HG02973 (cell line): ENCODE results near the gene B3GLCT.

Experiments used
- ATAC-seq: cut with Tn5 transposase; IDR thresholded peaks from one replicate; pipeline ENCODE4 v1.9.1; 2021; ENCODE audit warnings: moderate library complexity; ENCODE audit not compliant: unreplicated experiment

The B3GLCT gene

GRCh38 chr13:31267126-31267784 lies 67.5 kb downstream of the B3GLCT start:
- no peak for ATAC-seq

DNA sequence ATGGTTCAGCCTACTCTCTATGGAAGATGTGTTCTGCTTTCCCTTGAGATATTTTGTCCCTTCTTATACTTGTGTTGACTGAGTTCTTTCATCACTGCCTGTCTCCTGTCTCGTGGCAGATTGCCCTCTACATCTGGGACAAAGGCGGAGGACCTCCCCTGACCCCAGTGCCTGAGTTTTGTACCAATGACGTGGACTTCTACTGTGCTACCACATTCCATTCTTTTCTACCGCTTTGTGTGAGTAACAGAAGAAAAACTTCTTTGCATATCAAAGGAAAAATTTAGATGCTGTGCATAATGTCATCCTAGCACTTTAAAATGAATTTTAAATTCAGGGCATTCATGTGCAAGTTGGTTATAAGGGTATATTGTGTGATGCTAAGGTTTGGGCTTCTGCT lies 74.6 kb downstream of the B3GLCT start:
- ATAC-seq, result no peak

DNA sequence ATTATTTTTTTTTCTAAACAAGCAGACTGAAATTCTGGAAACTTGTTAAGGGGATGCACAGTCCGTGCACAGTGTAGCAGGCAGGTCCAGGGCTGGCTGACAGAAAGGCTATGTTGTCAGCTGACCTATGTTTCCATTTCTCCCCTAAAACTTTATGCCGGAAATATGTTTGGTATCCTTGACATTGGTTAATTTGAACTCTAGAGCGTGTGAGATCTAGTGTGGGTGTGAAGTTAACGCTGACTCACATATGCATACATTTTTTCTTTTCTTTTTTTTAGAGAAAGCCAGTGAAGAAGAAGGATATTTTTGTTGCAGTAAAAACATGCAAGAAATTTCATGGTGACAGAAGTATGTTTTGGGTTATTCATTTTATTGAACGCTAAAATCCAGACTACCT lies 76.6 kb downstream of the B3GLCT start:
- ATAC-seq, result no peak

DNA sequence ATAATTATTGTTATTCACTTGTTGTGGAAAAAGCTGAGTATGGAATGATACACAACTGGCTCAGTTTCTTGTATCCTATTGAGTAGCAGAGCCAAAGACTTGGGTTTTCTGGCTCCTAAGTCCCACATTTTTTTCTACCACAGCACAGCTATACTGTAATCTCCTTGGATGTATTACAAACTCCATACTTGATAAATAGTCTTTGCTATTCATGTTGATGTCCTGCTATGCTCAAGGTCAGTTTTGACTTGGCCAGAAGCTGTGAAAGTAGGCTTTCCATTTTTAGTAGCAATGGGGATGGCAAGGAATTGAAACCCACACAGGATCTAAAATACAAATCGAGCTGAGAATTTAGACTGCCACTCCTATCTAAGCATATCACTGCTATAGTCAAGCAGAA lies 79.1 kb downstream of the B3GLCT start:
- ATAC-seq, result no peak

DNA sequence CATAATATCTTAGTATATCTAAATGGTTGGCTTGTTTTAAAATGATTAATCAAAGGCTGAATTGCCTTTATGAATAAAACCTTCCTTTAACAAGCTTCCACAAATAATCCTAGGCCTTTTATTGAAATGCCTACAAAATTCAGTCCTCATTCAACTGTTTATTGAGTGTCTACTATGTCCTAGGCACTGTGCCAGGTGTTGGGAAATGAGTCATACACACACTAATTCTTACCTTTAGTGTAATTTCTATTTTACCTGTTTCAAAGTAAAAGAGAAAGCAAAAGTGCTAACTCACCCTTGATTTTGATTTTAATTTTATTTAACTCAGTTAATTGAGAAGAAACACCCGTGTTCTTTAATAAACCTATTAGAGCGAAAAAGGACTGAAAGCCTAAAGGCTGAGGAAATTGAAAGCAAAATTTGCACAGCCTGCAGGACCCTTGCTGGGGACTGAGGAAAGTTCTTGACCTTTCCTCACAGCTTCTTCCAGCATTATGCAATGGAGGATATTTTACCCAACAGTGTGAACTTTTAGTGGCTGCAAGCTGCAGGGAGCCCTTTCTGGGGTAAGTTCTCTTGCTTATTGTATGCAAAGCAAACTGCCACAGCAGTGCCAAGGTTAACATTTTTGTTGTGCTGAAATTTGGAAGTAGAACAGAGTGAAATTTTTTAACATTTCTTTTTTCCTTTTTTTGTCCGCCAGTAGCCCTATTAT lies 83.1 kb downstream of the B3GLCT start:
- no peak for ATAC-seq

GRCh38 chr13:31286930-31287329 lies 87.2 kb downstream of the B3GLCT start:
- no peak for ATAC-seq

GRCh38 chr13:31301119-31301518 lies 101.3 kb downstream of the B3GLCT start:
- no peak for ATAC-seq

DNA sequence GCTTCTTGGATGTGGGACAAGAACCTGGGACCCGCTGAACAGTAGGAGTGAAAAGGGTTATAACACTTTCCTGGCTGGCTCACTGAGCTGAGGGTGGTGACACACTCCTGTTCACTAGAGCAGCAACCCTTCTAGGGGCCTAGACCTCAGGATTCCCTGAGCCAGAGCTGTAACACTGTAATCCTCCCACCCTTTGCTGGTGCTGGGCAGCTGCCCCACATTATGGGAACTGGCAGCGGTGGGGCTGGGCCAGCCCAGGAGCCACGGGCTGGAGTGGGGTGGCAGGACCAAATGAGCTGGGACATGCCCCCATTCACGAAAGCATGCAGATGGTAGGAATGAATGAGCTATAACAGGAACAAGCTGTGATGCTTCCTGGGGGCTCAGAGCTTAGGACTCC lies 110.6 kb downstream of the B3GLCT start:
- no peak for ATAC-seq

GRCh38 chr13:31310786-31311185 lies 111.0 kb downstream of the B3GLCT start:
- no peak for ATAC-seq

DNA sequence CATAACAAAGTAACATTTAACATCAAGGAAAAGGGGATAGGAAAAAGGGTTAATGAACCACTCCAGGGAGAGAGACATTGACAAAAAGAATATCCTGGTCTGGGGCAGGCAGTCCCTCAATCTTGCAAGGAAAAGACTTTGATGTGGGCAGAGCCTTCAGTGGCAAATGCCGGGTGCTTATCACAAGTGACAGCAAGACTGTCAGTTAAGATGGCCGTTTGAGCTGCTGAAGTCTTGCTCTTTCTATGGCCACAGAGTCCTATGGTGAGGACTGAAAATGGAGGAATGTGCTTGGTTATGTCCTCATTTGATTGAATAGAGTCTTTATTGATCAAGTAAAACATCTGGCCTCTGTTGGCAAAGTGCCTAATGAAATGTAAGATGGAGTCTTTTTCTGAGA lies 112.1 kb downstream of the B3GLCT start:
- no peak for ATAC-seq

- no peak for ATAC-seq
Measured at GRCh38 chr13:31314961-31315360, 115.2 kb downstream of the B3GLCT start.

GRCh38 chr13:31320946-31321345 lies 121.2 kb downstream of the B3GLCT start:
- ATAC-seq, result no peak

GRCh38 chr13:31321457-31321856 lies 121.7 kb downstream of the B3GLCT start:
- ATAC-seq, result no peak

DNA sequence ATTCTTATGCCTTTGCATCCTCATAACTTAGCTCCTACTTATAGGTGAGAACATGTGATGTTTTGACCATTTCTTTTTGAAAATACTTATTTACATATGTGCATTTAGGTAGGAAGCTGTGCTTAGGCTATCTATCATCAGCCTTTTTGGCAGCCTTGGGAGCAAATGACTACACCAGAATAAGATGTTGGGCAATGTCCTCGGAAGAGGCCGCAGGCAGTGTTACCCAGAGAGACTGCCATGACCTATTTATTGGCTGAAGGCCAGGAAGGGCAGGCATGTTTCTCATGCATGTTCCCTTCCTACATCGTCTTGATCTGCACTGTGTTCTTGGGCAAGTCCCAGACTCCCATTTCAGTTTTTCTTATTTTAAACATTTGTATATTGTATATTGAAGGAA lies 122.3 kb downstream of the B3GLCT start:
- ATAC-seq, result no peak

DNA sequence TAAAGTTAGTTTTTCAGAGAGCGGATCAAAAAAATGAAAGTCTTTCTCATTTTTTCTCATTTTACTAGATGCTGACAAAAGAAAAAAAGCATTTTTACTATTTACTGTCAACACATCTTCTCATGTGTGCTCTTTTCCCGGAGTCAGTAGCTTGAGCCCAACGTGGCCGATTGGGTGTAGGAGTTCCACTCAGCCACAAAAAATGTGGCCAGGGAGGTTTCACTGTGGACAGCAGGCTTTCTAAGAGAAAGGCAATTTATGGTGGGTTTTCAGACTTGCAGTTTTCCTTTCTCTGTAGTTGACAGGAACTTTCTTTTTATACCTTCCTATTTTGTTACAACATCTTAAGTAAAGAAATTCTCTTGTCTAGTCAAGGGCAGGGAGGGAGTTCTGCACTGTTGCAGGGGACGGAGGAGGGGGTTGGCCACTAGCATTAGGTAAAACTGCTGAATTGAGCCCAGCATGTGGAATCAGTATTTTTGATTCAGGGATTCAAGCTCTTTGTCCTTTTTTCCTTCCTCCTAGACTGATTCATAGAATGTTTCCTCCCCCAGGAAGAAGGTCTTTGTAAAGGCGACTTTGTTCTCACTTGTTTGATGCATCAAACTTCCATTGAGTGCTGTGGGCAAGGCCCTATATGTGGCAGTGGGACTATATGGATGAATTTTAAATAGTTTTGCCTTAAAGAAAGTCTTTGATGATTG lies 123.1 kb downstream of the B3GLCT start:
- no peak for ATAC-seq

- no peak for ATAC-seq
Measured at GRCh38 chr13:31327182-31327860, 127.5 kb downstream of the B3GLCT start.

DNA sequence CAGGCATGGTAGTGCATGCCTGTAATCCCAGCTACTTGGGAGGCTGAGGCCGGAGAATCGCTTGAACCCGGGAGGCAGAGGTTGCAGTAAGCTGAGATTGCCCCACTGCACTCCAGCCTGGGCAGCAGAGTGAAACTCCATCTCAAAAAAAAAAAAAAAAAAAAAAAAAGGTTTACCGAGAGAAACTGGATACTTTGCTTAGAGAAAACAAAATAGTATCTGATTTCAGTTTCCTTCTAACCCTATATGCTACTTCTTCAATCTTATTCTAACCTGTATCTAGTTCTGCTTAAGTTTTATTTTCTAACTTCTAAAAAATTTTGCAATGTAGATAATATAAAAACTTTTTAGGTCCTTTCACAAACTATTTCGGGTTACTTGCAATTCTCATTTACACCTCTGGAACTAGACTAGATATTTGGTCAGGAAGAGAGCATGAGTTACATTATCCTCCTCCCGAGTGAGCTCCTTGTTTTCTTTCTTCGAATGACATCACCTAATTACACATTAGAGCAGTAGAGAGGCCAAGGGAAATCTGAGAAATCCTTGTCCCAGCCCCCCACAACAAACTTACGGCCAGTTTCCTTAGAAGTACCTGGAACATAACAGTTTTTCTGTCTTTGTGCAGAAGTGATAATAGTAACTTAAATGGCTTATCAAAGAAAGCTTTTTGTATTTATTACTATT lies 128.9 kb downstream of the B3GLCT start:
- no peak for ATAC-seq

GRCh38 chr13:31330236-31330635 lies 130.5 kb downstream of the B3GLCT start:
- ATAC-seq, result no peak

- no peak for ATAC-seq
Measured at GRCh38 chr13:31331068-31331467, 131.3 kb downstream of the B3GLCT start.

- no peak for ATAC-seq
Measured at GRCh38 chr13:31334547-31334946, 134.8 kb downstream of the B3GLCT start.

DNA sequence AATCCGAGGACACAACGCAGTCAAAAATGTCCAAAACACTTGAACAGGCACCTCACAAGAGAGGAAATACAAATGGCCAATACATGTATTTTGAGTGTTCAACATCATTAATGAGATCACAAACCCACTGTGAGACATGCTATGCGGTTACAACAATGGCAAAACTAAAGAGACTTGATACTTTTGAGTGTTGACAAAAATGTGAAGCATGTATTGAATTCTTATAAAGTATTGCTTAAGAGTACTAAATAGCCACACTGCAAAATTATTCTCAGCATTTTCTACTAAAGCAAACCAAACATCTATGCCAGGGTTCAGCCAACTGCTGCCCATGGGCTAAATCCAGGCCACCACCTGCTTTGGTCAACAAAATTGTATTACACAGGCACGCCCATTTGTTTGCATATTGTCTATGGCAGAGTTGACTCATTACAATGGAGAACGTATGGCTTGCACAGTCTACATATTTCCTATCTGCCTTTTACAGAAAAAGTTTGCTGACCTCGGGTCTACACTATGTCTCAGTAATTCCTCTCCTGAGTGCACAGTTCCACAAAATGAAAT lies 135.3 kb downstream of the B3GLCT start:
- ATAC-seq, result no peak
